Spleen (tissue), 7 donors: ENCODE measurements around the gene INSR.

ENCODE experiments used
- POLR2A ChIP-seq, 3 donors: fragments of 450-650 bp; IDR thresholded peaks; one replicate each; pipeline ENCODE4 v1.5.1; 2017; ENCODE audit warnings: antibody characterized with exemption in 3 of 3, mild to moderate bottlenecking in 1 of 3
- POLR2AphosphoS5 ChIP-seq, 3 donors: sonication (generic); formaldehyde crosslinking; IDR thresholded peaks; one replicate each; pipeline ENCODE4 v1.5.1; 2017; ENCODE audit warnings: antibody characterized with exemption in 3 of 3
- TF ChIP-seq, protein P1 (sequence below), 11 experiments: fragments of 200-600 bp in 7 of 11; fragments of 450-650 bp in 4 of 11; sonication (generic) in 4 of 11; IDR thresholded peaks in 8 of 11; conservative IDR thresholded peaks in 3 of 11; 1 replicate in 7 of 11; 2 replicates in 4 of 11; pipeline versions ENCODE4 v1.4.0 to v1.8.0; 2016 to 2021; ENCODE audit warnings: antibody characterized with exemption in 11 of 11, inconsistent platforms in 4 of 11, mild to moderate bottlenecking in 1 of 11
- donor health status: DM: no; HTN: no; CAD: no; lungs with moderate emphysema.
- donor health status: DM: no; HTN: no; CAD: no.
- donor health status: DM: no; HTN: no; CAD: no.

DNA sequence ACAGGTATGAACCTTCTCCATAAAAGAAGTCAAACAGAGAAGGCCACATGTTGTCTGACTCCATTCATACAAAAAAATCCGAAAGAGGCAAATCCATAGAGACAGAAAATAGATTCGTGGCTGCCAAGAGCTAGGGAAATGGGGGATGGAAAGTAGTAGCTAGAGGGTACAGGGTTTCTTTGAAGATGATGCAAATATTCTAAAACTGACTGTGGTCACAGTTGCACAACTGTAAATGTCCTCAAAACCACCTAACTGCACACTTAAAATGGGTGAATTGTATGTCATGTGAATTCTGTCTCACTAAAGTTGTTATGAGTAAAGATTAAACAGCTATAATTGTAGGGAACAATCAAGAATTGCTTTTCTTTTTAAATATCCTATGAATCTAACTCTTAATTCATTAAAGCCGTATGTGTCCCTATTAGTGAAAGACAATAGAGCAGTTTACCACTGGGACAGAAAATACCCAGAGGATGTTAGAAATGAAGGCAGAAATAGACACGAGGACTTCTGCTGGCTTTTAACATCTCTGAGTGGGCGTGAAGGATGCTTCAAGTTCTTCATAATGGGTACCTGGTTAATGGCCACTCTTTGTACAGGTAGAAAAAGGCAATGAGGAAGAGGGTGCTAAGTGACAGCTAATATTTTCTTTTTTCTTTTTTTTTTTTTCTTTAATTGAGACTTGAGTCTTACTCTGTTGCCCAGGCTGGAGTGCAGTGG is 21.2 kb downstream of the INSR start:
- TF ChIP-seq, protein P1, sequence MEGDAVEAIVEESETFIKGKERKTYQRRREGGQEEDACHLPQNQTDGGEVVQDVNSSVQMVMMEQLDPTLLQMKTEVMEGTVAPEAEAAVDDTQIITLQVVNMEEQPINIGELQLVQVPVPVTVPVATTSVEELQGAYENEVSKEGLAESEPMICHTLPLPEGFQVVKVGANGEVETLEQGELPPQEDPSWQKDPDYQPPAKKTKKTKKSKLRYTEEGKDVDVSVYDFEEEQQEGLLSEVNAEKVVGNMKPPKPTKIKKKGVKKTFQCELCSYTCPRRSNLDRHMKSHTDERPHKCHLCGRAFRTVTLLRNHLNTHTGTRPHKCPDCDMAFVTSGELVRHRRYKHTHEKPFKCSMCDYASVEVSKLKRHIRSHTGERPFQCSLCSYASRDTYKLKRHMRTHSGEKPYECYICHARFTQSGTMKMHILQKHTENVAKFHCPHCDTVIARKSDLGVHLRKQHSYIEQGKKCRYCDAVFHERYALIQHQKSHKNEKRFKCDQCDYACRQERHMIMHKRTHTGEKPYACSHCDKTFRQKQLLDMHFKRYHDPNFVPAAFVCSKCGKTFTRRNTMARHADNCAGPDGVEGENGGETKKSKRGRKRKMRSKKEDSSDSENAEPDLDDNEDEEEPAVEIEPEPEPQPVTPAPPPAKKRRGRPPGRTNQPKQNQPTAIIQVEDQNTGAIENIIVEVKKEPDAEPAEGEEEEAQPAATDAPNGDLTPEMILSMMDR (IDR thresholded peaks at IDR 0.05 in 8 of 11, conservative IDR thresholded peaks at IDR 0.05 in 3 of 11) = no peak
- no peak for TF ChIP-seq POLR2A (IDR thresholded peaks at IDR 0.05)
- no peak for TF ChIP-seq POLR2AphosphoS5 (IDR thresholded peaks at IDR 0.05)
